Pericardium fibroblast (primary cell): Measurements from ENCODE around the gene RBMY1J. TPM values are rescaled to one million over a fixed set of nuclear protein-coding genes. Genes with fewer than 3 reads are reported as not detected.

ENCODE experiments used
- total RNA-seq: library from RNA; depleted of rRNA; stranded (reverse); fragments of >200 nt; gene quantifications from 2 replicates; pipeline ENCODE4 v1.2.3, GENCODE V29; 2015

Gene RBMY1J
- total RNA-seq: not detected in 2 replicates

GRCh38 chrY:22403110-22403509 is at the start of gene RBMY1J:
RBMY1J (plus strand) TSS chrY:22403410; CDS start chrY:22405448, 2,038 bp downstream.

Other genes with a start within 250 kb of the RBMY1J start
- not detected in 2 replicates for gene RBMY1F, start 220.5 kb upstream of the RBMY1J start, total RNA-seq